B cell (primary cell): Measurements from ENCODE around the gene NBPF11. TPM values are rescaled to one million over a fixed set of nuclear protein-coding genes. Genes with fewer than 3 reads are reported as not detected.
"Not testable (repeated sequence)": the region's sequence is repeated elsewhere in the genome, so short reads cannot be mapped to it uniquely, and the experiment has no call there.

ENCODE experiments used
- ATAC-seq: fragments of 200-7000 bp; cut with Tn5 transposase; one replicate; pipeline ENCODE4 v1.10.0; 2021; ENCODE audit warnings: low read depth, mild to moderate bottlenecking, moderate number of reproducible peaks, moderate library complexity
- CTCF ChIA-PET: fragments of 350-600 bp; sonication (Branson Sonifier 250); formaldehyde crosslinking; loops from one replicate; lab custom pipeline; 2021; ENCODE audit warnings: antibody characterized with exemption, inconsistent platforms; lab: Charles Lee
- POLR2A ChIA-PET: fragments of 350-600 bp; sonication (Branson Sonifier 250); formaldehyde crosslinking; loops from one replicate; lab custom pipeline; 2021; ENCODE audit warnings: antibody characterized with exemption; lab: Charles Lee
- DNase-seq: peaks from one replicate; pipeline ENCODE4 v3.0.0; 2013
- H2AFZ ChIP-seq: 2 replicates; pipeline ENCODE4 v1.6.1; 2012; ENCODE audit warnings: mild to moderate bottlenecking, low read depth, low read length; ENCODE audit not compliant: insufficient read depth, poor library complexity, severe bottlenecking
- H3K27ac ChIP-seq, 2 donors: 1 replicate in 1 of 2; 2 replicates in 1 of 2; pipeline ENCODE4 v1.5.1; 2012 to 2013; ENCODE audit warnings: low read length in 2 of 2, mild to moderate bottlenecking in 2 of 2, moderate library complexity in 1 of 2
- H3K27me3 ChIP-seq, 4 experiments: fragments of 200-600 bp in 1 of 4; sonication (generic) in 1 of 4; replicated peaks in 1 of 4; 1 replicate in 2 of 4; 2 replicates in 2 of 4; pipeline versions ENCODE4 v1.6.1 to v1.7.0; 2013 to 2016; ENCODE audit warnings: low read length in 3 of 4, mild to moderate bottlenecking in 2 of 4, mixed read lengths in 1 of 4, moderate library complexity in 1 of 4; ENCODE audit not compliant: insufficient read depth in 4 of 4, control insufficient read depth in 3 of 4; ENCODE audit errors: control extremely low read depth in 1 of 4
- H3K36me3 ChIP-seq, 2 experiments: replicated peaks in 1 of 2; 1 replicate in 1 of 2; 2 replicates in 1 of 2; pipeline versions ENCODE4 v1.6.1 to v1.7.1; 2013; ENCODE audit warnings: low read length in 1 of 2; ENCODE audit not compliant: insufficient read depth in 2 of 2, control insufficient read depth in 1 of 2; ENCODE audit errors: control extremely low read depth in 1 of 2, extremely low read depth in 1 of 2
- H3K4me1 ChIP-seq, 2 donors: fragments of 200-600 bp in 1 of 2; sonication (generic) in 1 of 2; 1 replicate in 1 of 2; 2 replicates in 1 of 2; pipeline versions ENCODE4 v1.5.1 to v1.6.1; 2013 to 2017; ENCODE audit warnings: low read length in 2 of 2; ENCODE audit not compliant: control insufficient read depth in 2 of 2, insufficient read depth in 2 of 2
- H3K4me2 ChIP-seq: replicated peaks from 2 replicates; pipeline ENCODE3; 2012; ENCODE audit warnings: mild to moderate bottlenecking, low read depth, low read length; ENCODE audit not compliant: poor library complexity, severe bottlenecking
- H3K4me3 ChIP-seq, 5 experiments: fragments of 200-600 bp in 1 of 5; sonication (generic) in 1 of 5; 1 replicate in 3 of 5; 2 replicates in 2 of 5; pipeline versions ENCODE4 v1.5.1 to v1.7.0; 2011 to 2016; ENCODE audit warnings: low read length in 4 of 5, mild to moderate bottlenecking in 4 of 5, low read depth in 2 of 5, control low read depth in 1 of 5, moderate library complexity in 1 of 5; ENCODE audit not compliant: insufficient read depth in 1 of 5; ENCODE audit errors: control extremely low read depth in 1 of 5, extremely low read depth in 1 of 5
- H3K79me2 ChIP-seq: fragments of 200-600 bp; sonication (generic); one replicate; pipeline ENCODE4 v1.6.0; 2016; ENCODE audit warnings: low read length; ENCODE audit not compliant: control insufficient read depth, insufficient read depth
- H3K9ac ChIP-seq: fragments of 200-600 bp; sonication (generic); 2 replicates; pipeline ENCODE4 v1.6.1; 2017; ENCODE audit warnings: mild to moderate bottlenecking, low read length, moderate library complexity
- H3K9me3 ChIP-seq, 3 donors: one replicate each; pipeline versions ENCODE4 v1.6.1 to v1.7.1; 2013; ENCODE audit warnings: low read length in 2 of 3; ENCODE audit not compliant: control insufficient read depth in 2 of 3, insufficient read depth in 1 of 3; ENCODE audit errors: control extremely low read depth in 1 of 3
- H4K20me1 ChIP-seq: 2 replicates; pipeline ENCODE4 v1.6.0; 2012; ENCODE audit warnings: mild to moderate bottlenecking, low read length; ENCODE audit not compliant: insufficient read depth, control insufficient read depth, poor library complexity, severe bottlenecking
- H3K27ac Mint-ChIP-seq: one replicate; pipeline ENCODE4 v1.8.0; 2021; ENCODE audit warnings: mixed read lengths
- H3K27me3 Mint-ChIP-seq: one replicate; pipeline ENCODE4 v1.8.0; 2021; ENCODE audit warnings: mixed read lengths
- H3K4me1 Mint-ChIP-seq: one replicate; pipeline ENCODE4 v1.8.0; 2021; ENCODE audit warnings: mixed read lengths
- H3K4me3 Mint-ChIP-seq: one replicate; pipeline ENCODE4 v1.8.0; 2021; ENCODE audit warnings: mixed read lengths
- H3K9me3 Mint-ChIP-seq: one replicate; pipeline ENCODE4 v1.8.0; 2022; ENCODE audit warnings: mixed read lengths; ENCODE audit not compliant: insufficient read depth
- CTCF ChIP-seq: fragments of 200-600 bp; IDR thresholded peaks from one replicate; pipeline ENCODE4 v1.8.0; 2022; ENCODE audit warnings: antibody characterized with exemption, mild to moderate bottlenecking
- EZH2 ChIP-seq: IDR thresholded peaks from 2 replicates; pipeline ENCODE4 v1.6.1; 2012; ENCODE audit warnings: borderline replicate concordance, low read depth, mild to moderate bottlenecking, moderate library complexity, low read length; ENCODE audit not compliant: insufficient read depth, poor library complexity, severe bottlenecking
- WGBS: methylation state at CpG from one replicate; pipeline ENCODE4 v1.1.5; 2013; ENCODE audit warnings: missing lambda C conversion rate; ENCODE audit not compliant: insufficient coverage; 5-methylcytosine and 5-hydroxymethylcytosine counted together
- intact Hi-C: fragments of 100-400 bp; cut with micrococcal nuclease; formaldehyde crosslinking; loops from one replicate; pipeline ENCODE4 v1.10.0; 2022
- polyA plus RNA-seq: library from polyadenylated mRNA; depleted of rRNA; stranded (reverse); fragments of >200 nt; gene quantifications from 2 replicates; pipeline ENCODE4 v1.2.3, GENCODE V29; 2012
- total RNA-seq, 2 donors: library from RNA; stranded (reverse); fragments of 120-200 nt in 1 of 2; gene quantifications; 1 replicate in 1 of 2; 2 replicates in 1 of 2; pipeline versions ENCODE4 v1.2.3 to v1.2.4, GENCODE V29; 2013 to 2022

Gene NBPF11
- total and polyA plus RNA-seq, 2 donors (not counting 1 experiment from before 2014, with no cell fraction given), result 26.8 to 48.5 TPM

GRCh38 chr1:148160048-148160342 lies 7.9 kb upstream of the NBPF11 start:
- no peak overlapping the region for H3K4me2 ChIP-seq
- Mint-ChIP-seq H3K4me3 (no peak overlapping the region), H3K27me3 (peaks cover 17% of the 10 kb centered on the region), H3K9me3 (no peaks in the 10 kb centered on the region), H3K27ac (no peak overlapping the region), H3K4me1 (peaks cover 20% of the 10 kb centered on the region)
- 93% methylated on average over 12 of the region's 15 CpGs for WGBS
- no peaks in the 10 kb centered on the region for H3K9me3 ChIP-seq
- DNase-seq, result no peak
- TF ChIP-seq CTCF (no peak), EZH2 (no peak)
- CTCF ChIA-PET, result no interaction called here
- POLR2A ChIA-PET, result no interaction called here
- no peaks in the 10 kb centered on the region for H4K20me1 ChIP-seq
- no peaks in the 10 kb centered on the region for H3K79me2 ChIP-seq
- no peak overlapping the region for H2AFZ ChIP-seq
- ATAC-seq, result no peak
- intact Hi-C loops, result no loop called here
- H3K36me3 ChIP-seq, result no peaks in the 10 kb centered on the region
- peaks cover 0 to 16% (median 3%) of the 10 kb centered on the region in 4 experiments for H3K27me3 ChIP-seq
- no peak overlapping the region for H3K27ac ChIP-seq
- H3K9ac ChIP-seq, result no peak overlapping the region
- H3K4me3 ChIP-seq, result no peak overlapping the region
- peaks cover 6 to 16% of the 10 kb centered on the region in 2 donors for H3K4me1 ChIP-seq

GRCh38 chr1:148158341-148159003 lies 6.4 kb upstream of the NBPF11 start:
- no peak for DNase-seq
- Histone ChIP-seq H3K9ac (peak overlapping the region; percentile 25), H3K27ac (no peak overlapping the region), H3K9me3 (no peaks in the 10 kb centered on the region), H3K36me3 (no peaks in the 10 kb centered on the region), H3K4me2 (peak overlapping the region; percentile 40), H3K4me3 (peak overlapping the region in 2 of 5 experiments; percentile 6 to 25), H2AFZ (peak overlapping the region; percentile 13), H4K20me1 (no peaks in the 10 kb centered on the region), H3K4me1 (peaks cover 6 to 16% of the 10 kb centered on the region in 2 donors), H3K27me3 (peaks cover 0 to 16% (median 3%) of the 10 kb centered on the region in 4 experiments), H3K79me2 (no peaks in the 10 kb centered on the region)
- WGBS, result 25% methylated on average over 2 of the region's 11 CpGs
- no peaks in the 10 kb centered on the region for H3K9me3 Mint-ChIP-seq
- ChIA-PET CTCF (no interaction called here), POLR2A (no interaction called here)
- peaks cover 20% of the 10 kb centered on the region for H3K4me1 Mint-ChIP-seq
- TF ChIP-seq CTCF (no peak), EZH2 (no peak)
- peaks cover 9% of the 10 kb centered on the region for H3K27me3 Mint-ChIP-seq
- H3K27ac Mint-ChIP-seq, result peak overlapping the region; percentile 61
- ATAC-seq, result no peak
- intact Hi-C loops, result no loop called here
- peak overlapping the region; percentile 85 for H3K4me3 Mint-ChIP-seq

GRCh38 chr1:148157803-148158202 lies 5.7 kb upstream of the NBPF11 start:
- H3K9me3 ChIP-seq, H3K27ac Mint-ChIP-seq, H3K27me3 Mint-ChIP-seq, H3K9me3 Mint-ChIP-seq, POLR2A ChIA-PET, intact Hi-C loops, ATAC-seq, DNase-seq, H3K79me2 ChIP-seq, H3K36me3 ChIP-seq, H3K27ac ChIP-seq, H4K20me1 ChIP-seq, CTCF ChIA-PET: not testable (repeated sequence)
- Histone ChIP-seq H3K4me2 (peak overlapping the region; percentile 40), H3K27me3 (peaks cover 0 to 16% (median 3%) of the 10 kb centered on the region in 4 experiments), H3K4me3 (peak overlapping the region in 3 of 5 experiments; percentile 6 to 32 (median 25)), H3K9ac (peak overlapping the region; percentile 25), H2AFZ (peak overlapping the region; percentile 13), H3K4me1 (peaks cover 6 to 16% of the 10 kb centered on the region in 2 donors)
- peaks cover 21% of the 10 kb centered on the region for H3K4me1 Mint-ChIP-seq
- WGBS, result no CpG with 5 or more reads among the region's 23 CpGs
- peak overlapping the region; percentile 85 for H3K4me3 Mint-ChIP-seq
